Endothelial cell of umbilical vein (primary cell): Measurements from ENCODE around the gene UTS2B. TPM values are rescaled to one million over a fixed set of nuclear protein-coding genes. Genes with fewer than 3 reads are reported as not detected.

Experiments
- BruUV-seq: library from RNA; stranded (reverse); fragments of 400-500 nt; replicated peaks from 2 replicates; lab custom pipeline; 2021; lab: Mats Ljungman, UMichigan
- CTCF ChIA-PET: fragments of 300-600, 350-600 bp; sonication (Branson Sonifier 250); formaldehyde crosslinking; loops from one replicate; lab custom pipeline; 2021; ENCODE audit warnings: antibody characterized with exemption, inconsistent platforms; lab: Charles Lee
- POLR2A ChIA-PET: fragments of 300-600, 350-600 bp; sonication (Branson Sonifier 250); formaldehyde crosslinking; loops from one replicate; lab custom pipeline; 2021; ENCODE audit warnings: antibody characterized with exemption, inconsistent platforms; lab: Charles Lee
- DNase-seq: peaks from one replicate; pipeline ENCODE4 v3.0.0-alpha.2; 2011; ENCODE audit warnings: low read depth, low spot score
- FAIRE-seq: peaks from 2 replicates; lab custom pipeline; 2011; peaks lifted over from hg19 to GRCh38; lab: Jason Lieb, UNC
- H2AFZ ChIP-seq: 2 replicates; pipeline ENCODE4 v1.6.0; 2012; ENCODE audit warnings: low read depth, low read length, control low read depth, inconsistent platforms
- H3K27ac ChIP-seq: 2 replicates; pipeline ENCODE4 v1.5.1; 2011; ENCODE audit warnings: low read depth, mild to moderate bottlenecking, control low read depth, low read length, moderate library complexity; ENCODE audit not compliant: insufficient read depth
- H3K27me3 ChIP-seq, 2 experiments: 2 replicates each; pipeline versions ENCODE4 v1.6.0 to v1.6.1; 2011; ENCODE audit warnings: low read length in 2 of 2, mixed read lengths in 1 of 2; ENCODE audit not compliant: control insufficient read depth in 2 of 2, insufficient read depth in 2 of 2
- H3K36me3 ChIP-seq, 2 experiments: 2 replicates in 1 of 2; 3 replicates in 1 of 2; pipeline ENCODE4 v1.5.1; 2011; ENCODE audit warnings: low read length in 2 of 2, mild to moderate bottlenecking in 1 of 2, moderate library complexity in 1 of 2; ENCODE audit not compliant: control insufficient read depth in 2 of 2, insufficient read depth in 2 of 2; ENCODE audit errors: extremely low read depth in 1 of 2
- H3K4me1 ChIP-seq: 3 replicates; pipeline ENCODE4 v1.5.1; 2011; ENCODE audit warnings: mild to moderate bottlenecking, low read length; ENCODE audit not compliant: control insufficient read depth, insufficient read depth; ENCODE audit errors: extremely low read depth
- H3K4me2 ChIP-seq: 2 replicates; pipeline ENCODE4 v1.6.1; 2011; ENCODE audit warnings: low read length, control low read depth, mixed read lengths; ENCODE audit not compliant: insufficient read depth
- H3K4me3 ChIP-seq, 3 experiments: fragments of 200-600 bp in 1 of 3; sonication (generic), shearing (Covaris generic) in 1 of 3; replicated peaks in 1 of 3; 2 replicates each; pipeline ENCODE4 v1.5.1; 2011 to 2016; ENCODE audit warnings: control low read depth in 3 of 3, low read length in 3 of 3, mild to moderate bottlenecking in 2 of 3, inconsistent platforms in 1 of 3, low read depth in 1 of 3, moderate library complexity in 1 of 3; ENCODE audit not compliant: insufficient read depth in 1 of 3
- H3K79me2 ChIP-seq: 2 replicates; pipeline ENCODE4 v1.6.0; 2012; ENCODE audit warnings: low read length, inconsistent platforms; ENCODE audit not compliant: control insufficient read depth, insufficient read depth
- H3K9ac ChIP-seq: replicated peaks from 2 replicates; pipeline ENCODE3; 2011; ENCODE audit warnings: low read length, control low read depth; ENCODE audit not compliant: insufficient read depth; ENCODE audit errors: extremely low read depth
- H3K9me1 ChIP-seq: replicated peaks from 3 replicates; pipeline ENCODE4 v1.6.0; 2011; ENCODE audit warnings: mild to moderate bottlenecking, low read length; ENCODE audit not compliant: control insufficient read depth, insufficient read depth; ENCODE audit errors: extremely low read depth
- H3K9me3 ChIP-seq: replicated peaks from 2 replicates; pipeline ENCODE4 v1.5.1; 2012; ENCODE audit warnings: low read length, inconsistent platforms; ENCODE audit not compliant: control insufficient read depth, insufficient read depth
- H4K20me1 ChIP-seq: replicated peaks from 2 replicates; pipeline ENCODE3; 2011; ENCODE audit warnings: mild to moderate bottlenecking, low read length; ENCODE audit not compliant: control insufficient read depth, insufficient read depth; ENCODE audit errors: extremely low read depth
- EZH2 ChIP-seq: IDR thresholded peaks from 2 replicates; pipeline ENCODE4 v1.6.1; 2012; ENCODE audit warnings: borderline replicate concordance, low read depth, mild to moderate bottlenecking, moderate library complexity, low read length, inconsistent platforms; ENCODE audit not compliant: severe bottlenecking
- FOS ChIP-seq: IDR thresholded peaks from 2 replicates; pipeline ENCODE4 v1.6.1; 2011; ENCODE audit warnings: mild to moderate bottlenecking, low read length, moderate library complexity, borderline replicate concordance; ENCODE audit not compliant: insufficient read depth
- GATA2 ChIP-seq: IDR thresholded peaks from 2 replicates; pipeline ENCODE4 v1.7.0; 2011; ENCODE audit warnings: low read depth, mild to moderate bottlenecking, moderate library complexity, mixed read lengths, low read length; ENCODE audit not compliant: insufficient read length, insufficient read depth
- JUN ChIP-seq: IDR thresholded peaks from 2 replicates; pipeline ENCODE4 v1.6.1; 2011; ENCODE audit warnings: borderline replicate concordance, low read depth; ENCODE audit not compliant: insufficient read length, insufficient read depth
- MAX ChIP-seq: IDR thresholded peaks from 2 replicates; pipeline ENCODE4 v1.6.1; 2011; ENCODE audit not compliant: insufficient read depth, insufficient read length
- MYC ChIP-seq: IDR thresholded peaks from one replicate; pipeline ENCODE4 v1.6.1; 2011; ENCODE audit warnings: mild to moderate bottlenecking, low read depth, low read length
- POLR2A ChIP-seq: IDR thresholded peaks from 2 replicates; pipeline ENCODE4 v1.6.1; 2012; ENCODE audit warnings: low read depth, mild to moderate bottlenecking, control low read depth, low read length
- POLR2AphosphoS5 ChIP-seq: IDR thresholded peaks from 2 replicates; pipeline ENCODE4 v1.6.1; 2012; ENCODE audit warnings: low read depth, mild to moderate bottlenecking, control low read depth, low read length, moderate library complexity; ENCODE audit not compliant: insufficient read depth
- dilution Hi-C: fragments of 300-500 bp; cut with MboI; formaldehyde crosslinking; loops from one replicate; pipeline ENCODE4 v1.15.0; 2019; ENCODE audit warnings: low sequenced_read_pairs; ENCODE audit not compliant: extremely low pct_ligation_motif_present
- intact Hi-C: fragments of 100-400 bp; cut with micrococcal nuclease; formaldehyde crosslinking; loops from one replicate; pipeline ENCODE4 v1.10.0; 2022
- polyA plus RNA-seq, 4 experiments: library from polyadenylated mRNA; depleted of rRNA in 3 of 4; stranded (reverse) in 3 of 4; unstranded in 1 of 4; fragments of >200 nt; gene quantifications; 2 replicates each; pipeline versions ENCODE4 v1.2.1 to v1.2.3, GENCODE V29; 2011 to 2012; ENCODE audit warnings: missing spikeins in 1 of 4
- total RNA-seq: library from RNA; stranded (reverse); gene quantifications from 2 replicates; pipeline ENCODE4 v1.2.3, GENCODE V29; 2021
- TF ChIP-seq, protein P1 (sequence below), 2 donors: IDR thresholded peaks; 1 replicate in 1 of 2; 2 replicates in 1 of 2; pipeline ENCODE4 v1.5.1; 2011; ENCODE audit warnings: low read length in 2 of 2, mild to moderate bottlenecking in 2 of 2, moderate library complexity in 2 of 2, control low read depth in 1 of 2, inconsistent platforms in 1 of 2, low read depth in 1 of 2; ENCODE audit not compliant: insufficient read depth in 1 of 2; ENCODE audit errors: extremely low read depth in 1 of 2

The UTS2B gene
- total and polyA plus RNA-seq, 2 donors (not counting 3 experiments of a cell fraction or from before 2014, with no cell fraction given) = 0.21 to 1.1 TPM

DNA sequence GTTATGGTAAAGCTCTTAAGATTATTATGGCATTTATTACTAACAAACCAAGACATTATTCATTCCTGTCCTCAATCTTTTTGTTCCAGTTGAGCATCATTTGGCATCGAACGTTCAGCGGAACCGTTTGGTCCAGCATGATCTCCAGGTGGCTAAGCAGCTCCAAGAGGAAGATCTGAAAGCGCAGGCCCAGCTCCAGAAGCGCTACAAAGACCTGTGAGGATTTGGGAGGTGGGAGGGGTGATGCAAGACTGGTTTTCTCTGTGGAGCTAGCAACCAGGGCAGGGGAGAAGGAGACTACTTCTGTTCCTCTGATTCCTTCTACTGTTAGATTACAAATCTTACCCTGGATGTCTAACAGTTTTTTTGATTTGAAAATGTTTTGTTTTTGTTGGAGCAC lies 27.6 kb upstream of the UTS2B start:
- peaks cover 76% of the 10 kb centered on the region for H3K79me2 ChIP-seq
- H4K20me1 ChIP-seq = no peaks in the 10 kb centered on the region
- no peak for TF ChIP-seq MAX
- no peak for TF ChIP-seq FOS
- TF ChIP-seq, protein P1, sequence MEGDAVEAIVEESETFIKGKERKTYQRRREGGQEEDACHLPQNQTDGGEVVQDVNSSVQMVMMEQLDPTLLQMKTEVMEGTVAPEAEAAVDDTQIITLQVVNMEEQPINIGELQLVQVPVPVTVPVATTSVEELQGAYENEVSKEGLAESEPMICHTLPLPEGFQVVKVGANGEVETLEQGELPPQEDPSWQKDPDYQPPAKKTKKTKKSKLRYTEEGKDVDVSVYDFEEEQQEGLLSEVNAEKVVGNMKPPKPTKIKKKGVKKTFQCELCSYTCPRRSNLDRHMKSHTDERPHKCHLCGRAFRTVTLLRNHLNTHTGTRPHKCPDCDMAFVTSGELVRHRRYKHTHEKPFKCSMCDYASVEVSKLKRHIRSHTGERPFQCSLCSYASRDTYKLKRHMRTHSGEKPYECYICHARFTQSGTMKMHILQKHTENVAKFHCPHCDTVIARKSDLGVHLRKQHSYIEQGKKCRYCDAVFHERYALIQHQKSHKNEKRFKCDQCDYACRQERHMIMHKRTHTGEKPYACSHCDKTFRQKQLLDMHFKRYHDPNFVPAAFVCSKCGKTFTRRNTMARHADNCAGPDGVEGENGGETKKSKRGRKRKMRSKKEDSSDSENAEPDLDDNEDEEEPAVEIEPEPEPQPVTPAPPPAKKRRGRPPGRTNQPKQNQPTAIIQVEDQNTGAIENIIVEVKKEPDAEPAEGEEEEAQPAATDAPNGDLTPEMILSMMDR (IDR thresholded peaks at IDR 0.05; ENCODE audit: extremely low read depth in 1 of 2, insufficient read depth in 1 of 2, low read depth in 1 of 2, low read length in 2 of 2) = no peak
- no peak for TF ChIP-seq EZH2
- no peak for TF ChIP-seq POLR2A
- TF ChIP-seq GATA2 = no peak
- TF ChIP-seq POLR2AphosphoS5 = no peak
- TF ChIP-seq JUN = no peak
- no peak for TF ChIP-seq MYC
- dilution Hi-C loops (no loop called here), intact Hi-C loops (loop anchor here (1.0 kb wide), 1 partner anchor 8 kb away; no protein-coding TSS in a partner anchor)
- no peak overlapping the region for H2AFZ ChIP-seq
- DNase-seq (no peak), FAIRE-seq (no peak)
- H3K9me3 ChIP-seq = no peaks in the 10 kb centered on the region
- H3K27ac ChIP-seq = no peak overlapping the region
- H3K9ac ChIP-seq = no peak overlapping the region
- peaks cover 53% of the 10 kb centered on the region for H3K4me1 ChIP-seq
- no peak overlapping the region for H3K4me2 ChIP-seq
- POLR2A ChIA-PET = no interaction called here
- H3K4me3 ChIP-seq = no peak overlapping the region
- peaks cover 12 to 30% of the 10 kb centered on the region in 2 experiments for H3K36me3 ChIP-seq
- no peaks in the 10 kb centered on the region for H3K27me3 ChIP-seq
- CTCF ChIA-PET = interaction anchor here (0.7 to 2.8 kb wide), 8 partner anchors 9 to 115 kb away, joined by 3 to 10 read pairs (median 4); no protein-coding TSS in a partner anchor
- BruUV-seq = no TSS peak
- peaks cover 2% of the 10 kb centered on the region for H3K9me1 ChIP-seq
